GM21786 (cell line): Measurements from ENCODE around the gene FIBCD1.
"Not testable (repeated sequence)": the region's sequence is repeated elsewhere in the genome, so short reads cannot be mapped to it uniquely, and the experiment has no call there.

Experiments used
- ATAC-seq: cut with Tn5 transposase; IDR thresholded peaks from one replicate; pipeline ENCODE4 v1.9.1; 2021; ENCODE audit not compliant: unreplicated experiment

Gene FIBCD1

GRCh38 chr9:130910670-130911069, 28.4 kb downstream of the FIBCD1 start:
- ATAC-seq, result not testable (repeated sequence)

- not testable (repeated sequence) for ATAC-seq
Measured at GRCh38 chr9:130910041-130910440, 29.0 kb downstream of the FIBCD1 start.

- no peak for ATAC-seq
Measured at GRCh38 chr9:130908878-130909355, 30.1 kb downstream of the FIBCD1 start.

- no peak for ATAC-seq
Measured at GRCh38 chr9:130908146-130908877, 30.7 kb downstream of the FIBCD1 start.

- ATAC-seq, result no peak
Measured at GRCh38 chr9:130906735-130907416, 32.2 kb downstream of the FIBCD1 start.

- no peak for ATAC-seq
Measured at GRCh38 chr9:130905902-130906734, 32.9 kb downstream of the FIBCD1 start.

GRCh38 chr9:130905125-130905901, 33.7 kb downstream of the FIBCD1 start:
- ATAC-seq, result no peak

- no peak for ATAC-seq
Measured at GRCh38 chr9:130904070-130905044, 34.7 kb downstream of the FIBCD1 start.

- ATAC-seq, result no peak
Measured at GRCh38 chr9:130903194-130904069, 35.6 kb downstream of the FIBCD1 start.

GRCh38 chr9:130902204-130903185, 36.6 kb downstream of the FIBCD1 start:
- no peak for ATAC-seq

- ATAC-seq, result no peak
Measured at GRCh38 chr9:130901498-130902203, 37.4 kb downstream of the FIBCD1 start.

GRCh38 chr9:130900701-130901497, 38.1 kb downstream of the FIBCD1 start:
- no peak for ATAC-seq

- ATAC-seq, result no peak
Measured at GRCh38 chr9:130899051-130899748, 39.8 kb downstream of the FIBCD1 start.

GRCh38 chr9:130898552-130898852, 40.5 kb downstream of the FIBCD1 start:
- no peak for ATAC-seq

- ATAC-seq, result no peak
Measured at GRCh38 chr9:130897848-130898551, 41.0 kb downstream of the FIBCD1 start.
